ENCODE results near the gene LRRC37B.

LRRC37B gene

DNA sequence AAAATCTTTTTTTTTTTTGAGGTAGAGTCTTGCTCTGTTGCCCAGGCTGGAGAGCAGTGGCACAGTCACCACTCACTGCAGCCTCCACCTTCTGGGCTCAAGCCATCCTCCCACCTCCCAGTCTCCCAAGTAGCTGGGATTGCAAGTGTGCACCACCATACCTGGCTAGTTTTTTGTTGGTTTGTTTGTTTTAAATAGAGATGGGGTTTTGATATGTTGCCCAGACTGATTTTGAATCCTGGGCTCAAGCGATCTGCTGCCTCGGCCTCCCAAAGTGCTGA is 2.0 kb downstream of the LRRC37B start:
- no peak for DNase-seq (ENCODE audit: extremely low spot score)
- ChIA-PET POLR2A (no interaction called here), CTCF (interaction anchor here (4.9 to 5.7 kb wide), 2 partner anchors 11 to 130 kb away, joined by 29 to 40 read pairs; no protein-coding TSS in a partner anchor)
- no peak for TF ChIP-seq CTCF (IDR thresholded peaks at IDR 0.05; ENCODE audit: control extremely low read depth, extremely low read depth, low read depth, missing control alignments)

DNA sequence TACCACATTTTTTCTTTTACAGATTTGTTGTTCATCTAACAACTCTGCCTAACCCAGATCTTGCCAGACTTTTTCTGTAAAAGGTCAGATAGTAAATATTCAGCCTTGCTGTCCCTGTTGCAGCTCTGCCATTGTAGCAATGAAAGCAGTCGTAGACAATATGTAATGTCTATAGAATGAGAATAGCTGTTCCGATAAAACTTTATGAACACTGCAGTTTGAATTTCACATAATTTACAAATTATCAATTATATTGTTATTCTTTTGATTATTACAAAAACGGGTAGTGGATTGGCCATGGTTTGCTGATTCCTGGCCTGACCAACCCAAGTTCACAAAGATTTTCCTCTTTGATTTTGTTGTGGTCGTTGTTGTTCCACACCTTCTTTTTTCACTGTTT is 2.9 kb downstream of the LRRC37B start:
- ChIA-PET POLR2A (no interaction called here), CTCF (interaction anchor here (4.9 to 5.7 kb wide), 2 partner anchors 10 to 129 kb away, joined by 29 to 40 read pairs; no protein-coding TSS in a partner anchor)
- DNase-seq (ENCODE audit: extremely low spot score): no peak
- TF ChIP-seq CTCF (IDR thresholded peaks at IDR 0.05; ENCODE audit: control extremely low read depth, extremely low read depth, low read depth, missing control alignments): no peak

GRCh38 chr17:32015245-32016013 is 8.2 kb downstream of the LRRC37B start:
- ChIA-PET CTCF (no interaction called here), POLR2A (no interaction called here)
- DNase-seq (ENCODE audit: extremely low spot score): no peak
- TF ChIP-seq CTCF (IDR thresholded peaks at IDR 0.05; ENCODE audit: control extremely low read depth, extremely low read depth, low read depth, missing control alignments): no peak

DNA sequence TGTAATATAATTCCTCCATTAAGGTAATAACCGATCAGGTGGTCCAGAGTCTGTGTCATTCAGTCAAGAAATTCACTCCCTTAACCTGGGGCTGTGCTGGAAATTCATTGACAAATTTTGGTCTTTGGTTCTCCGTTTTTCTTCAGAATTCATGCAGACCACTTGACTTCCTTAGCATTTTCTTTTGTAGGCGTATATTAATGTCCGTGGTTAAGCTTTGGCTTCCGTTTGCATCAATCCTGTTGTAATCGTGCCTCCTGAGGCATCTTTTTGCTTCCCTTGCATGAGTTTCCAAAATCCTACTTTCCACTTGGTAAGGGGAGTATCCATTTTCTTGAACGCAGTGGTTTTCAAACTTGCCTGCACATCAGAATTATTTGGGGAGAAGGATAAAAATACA is 9.0 kb downstream of the LRRC37B start:
- TF ChIP-seq CTCF (IDR thresholded peaks at IDR 0.05; ENCODE audit: control extremely low read depth, extremely low read depth, low read depth, missing control alignments): no peak
- ChIA-PET POLR2A (no interaction called here), CTCF (interaction anchor here (1.4 kb wide), 1 partner anchor 9 kb away, joined by 7 read pairs; the partner anchor contains the start of gene LRRC37B)
- DNase-seq (ENCODE audit: extremely low spot score): no peak

DNA sequence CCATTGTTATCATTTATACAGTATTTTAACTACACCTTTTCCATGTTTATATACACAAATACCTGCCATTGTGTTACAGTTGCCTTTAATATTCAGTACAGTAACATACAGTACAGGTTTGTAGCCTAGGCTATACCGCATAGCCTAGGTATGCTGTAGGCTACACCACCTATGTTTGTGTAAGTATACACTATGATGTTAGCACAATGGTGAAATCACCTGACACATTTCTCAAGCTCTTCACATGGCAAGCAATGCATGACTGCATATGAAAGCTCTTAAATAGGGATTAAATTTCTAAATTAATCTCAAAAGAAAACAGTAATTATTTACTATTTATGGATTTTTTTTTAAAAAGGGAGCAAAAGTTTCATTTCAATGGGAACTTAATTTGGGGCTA is 12.0 kb downstream of the LRRC37B start:
- no peak for DNase-seq (ENCODE audit: extremely low spot score)
- TF ChIP-seq CTCF (IDR thresholded peaks at IDR 0.05; ENCODE audit: control extremely low read depth, extremely low read depth, low read depth, missing control alignments): no peak
- ChIA-PET POLR2A (no interaction called here), CTCF (interaction anchor here (4.7 kb wide), 1 partner anchor 11 kb away, joined by 29 read pairs; the partner anchor contains the start of gene LRRC37B)

DNA sequence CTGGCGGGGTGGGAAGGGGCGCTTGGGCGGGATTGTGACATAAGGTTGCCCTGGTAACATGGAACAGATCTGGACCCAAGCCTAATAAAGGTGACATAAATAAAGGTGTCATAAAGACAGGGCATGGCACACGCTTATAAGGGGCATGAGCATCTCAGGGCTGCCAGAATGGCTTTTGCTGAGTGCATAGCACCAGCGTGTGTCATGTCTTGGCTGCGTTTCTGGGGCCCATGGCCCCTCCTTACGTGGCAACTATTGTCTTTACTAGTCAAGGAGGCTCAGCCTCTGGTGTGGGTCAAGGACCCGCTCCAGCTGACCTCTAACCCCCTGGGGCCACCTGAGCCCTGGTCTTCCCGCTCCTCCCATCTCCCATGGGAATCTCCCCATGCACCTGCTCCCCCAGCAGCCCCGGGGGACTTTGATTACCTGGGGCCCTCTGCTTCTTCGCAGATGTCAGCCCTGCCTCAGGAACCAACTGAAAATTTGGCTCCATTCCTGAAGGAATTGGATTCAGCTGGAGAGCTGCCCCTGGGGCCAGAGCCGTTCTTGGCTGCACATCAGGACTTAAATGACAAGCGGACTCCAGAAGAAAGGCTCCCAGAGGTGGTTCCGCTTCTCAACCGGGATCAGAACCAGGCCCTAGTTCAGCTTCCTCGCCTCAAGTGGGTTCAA is 13.9 kb downstream of the LRRC37B start:
- ChIA-PET POLR2A (no interaction called here), CTCF (interaction anchor here (1.3 to 4.7 kb wide), 2 partner anchors 13 to 118 kb away, joined by 3 to 29 read pairs; partner anchors contain the start of gene LRRC37B)
- no peak for TF ChIP-seq CTCF (IDR thresholded peaks at IDR 0.05; ENCODE audit: control extremely low read depth, extremely low read depth, low read depth, missing control alignments)
- no peak for DNase-seq (ENCODE audit: extremely low spot score)

All from GM10248 (cell line).